Stimulated activated CD4-positive, alpha-beta T cell treated with anti-CD3 and anti-CD28 coated beads, Interleukin-15, amount 100 ng/mL, for 1 hour (primary cell): ENCODE results near the gene GPC4.
"Not testable (repeated sequence)": the region's sequence is repeated elsewhere in the genome, so short reads cannot be mapped to it uniquely, and the experiment has no call there.

Experiments used
- DNase-seq, 2 donors: peaks; one replicate each; pipeline ENCODE4 v3.0.0-alpha.2; 2020; ENCODE audit warnings: low read depth in 1 of 2, low spot score in 1 of 2

The GPC4 gene

GRCh38 chrX:133369065-133369464 is 46.2 kb downstream of the GPC4 start:
- DNase-seq, result no peak

- no peak for DNase-seq
Observed at GRCh38 chrX:133366735-133367134, 48.6 kb downstream of the GPC4 start.

GRCh38 chrX:133365871-133366611 is 49.2 kb downstream of the GPC4 start:
- DNase-seq, result no peak

- no peak for DNase-seq
Observed at GRCh38 chrX:133364865-133365264, 50.4 kb downstream of the GPC4 start.

- DNase-seq, result no peak
Observed at GRCh38 chrX:133364196-133364595, 51.1 kb downstream of the GPC4 start.

GRCh38 chrX:133362538-133362937 is 52.8 kb downstream of the GPC4 start:
- DNase-seq, result no peak

GRCh38 chrX:133359466-133359865 is 55.8 kb downstream of the GPC4 start:
- DNase-seq, result no peak

- no peak for DNase-seq
Observed at GRCh38 chrX:133353233-133353632, 62.1 kb downstream of the GPC4 start.

- no peak for DNase-seq
Observed at GRCh38 chrX:133350751-133351150, 64.5 kb downstream of the GPC4 start.

GRCh38 chrX:133346026-133346425 is 69.3 kb downstream of the GPC4 start:
- no peak for DNase-seq

- DNase-seq, result no peak
Observed at GRCh38 chrX:133339566-133339965, 75.7 kb downstream of the GPC4 start.

- no peak for DNase-seq
Observed at GRCh38 chrX:133337250-133337649, 78.0 kb downstream of the GPC4 start.

- DNase-seq, result no peak
Observed at GRCh38 chrX:133335027-133335426, 80.3 kb downstream of the GPC4 start.

- DNase-seq, result no peak
Observed at GRCh38 chrX:133333154-133333750, 82.0 kb downstream of the GPC4 start.

- no peak for DNase-seq
Observed at GRCh38 chrX:133332737-133333136, 82.6 kb downstream of the GPC4 start.

- DNase-seq, result no peak
Observed at GRCh38 chrX:133330956-133331355, 84.3 kb downstream of the GPC4 start.

GRCh38 chrX:133325422-133325821 is 89.9 kb downstream of the GPC4 start:
- DNase-seq, result no peak

- DNase-seq, result no peak
Observed at GRCh38 chrX:133323431-133323830, 91.9 kb downstream of the GPC4 start.

- DNase-seq, result not testable (repeated sequence)
Observed at GRCh38 chrX:133322269-133322668, 93.0 kb downstream of the GPC4 start.

GRCh38 chrX:133321451-133321850 is 93.8 kb downstream of the GPC4 start:
- DNase-seq, result no peak

GRCh38 chrX:133314281-133314680 is 101.0 kb downstream of the GPC4 start:
- no peak for DNase-seq

- DNase-seq, result no peak
Observed at GRCh38 chrX:133308499-133308897, 106.8 kb downstream of the GPC4 start.
